ENCODE results near the gene ICAM1. TPM values are rescaled to one million over a fixed set of nuclear protein-coding genes. Genes with fewer than 3 reads are reported as not detected.

ICAM1 gene
- total RNA-seq, 4 donors from 2014 or later = 8.8 to 33.0 (median 19.6) TPM

- no peak for ATAC-seq
- Histone ChIP-seq H3K4me3 (peak overlapping the region in 1 of 2 donors; percentile 46), H3K27me3 (peaks cover 100% of the 10 kb centered on the region), H3K4me1 (peaks cover 0 to 85% (median 50%) of the 10 kb centered on the region in 3 donors), H3K9me3 (no peaks in the 10 kb centered on the region), H3K36me3 (no peaks in the 10 kb centered on the region), H3K27ac (no peak overlapping the region)
- 5 to 21% methylated on average over 7 to 15 of the region's 56 CpGs for whole genome bisulfite sequencing, 2 donors (ENCODE audit: low coverage in 1 of 2)
- TF ChIP-seq POLR2AphosphoS5 (IDR thresholded peaks at IDR 0.05) (no peak), EP300 (IDR thresholded peaks at IDR 0.05) (no peak)
Observed at GRCh38 chr19:10292789-10293636, 22.1 kb downstream of the ICAM1 start.

- ATAC-seq = no peak
- Histone ChIP-seq H3K27me3 (peaks cover 100% of the 10 kb centered on the region), H3K9me3 (no peaks in the 10 kb centered on the region), H3K4me3 (no peak overlapping the region), H3K4me1 (peaks cover 0 to 77% (median 48%) of the 10 kb centered on the region in 3 donors), H3K27ac (no peak overlapping the region), H3K36me3 (no peaks in the 10 kb centered on the region)
- 13% methylated on average over 3 of the region's 49 CpGs; no CpG with 5 or more reads in 1 of the 2 donors for WGBS, 2 donors (ENCODE audit: low coverage in 1 of 2)
- TF ChIP-seq POLR2AphosphoS5 (IDR thresholded peaks at IDR 0.05) (no peak), EP300 (IDR thresholded peaks at IDR 0.05) (no peak), CTCF (IDR thresholded peaks at IDR 0.05) (no peak), POLR2A (IDR thresholded peaks at IDR 0.05) (no peak)
Observed at GRCh38 chr19:10293637-10294367, 22.9 kb downstream of the ICAM1 start.

GRCh38 chr19:10294368-10294697 lies 23.4 kb downstream of the ICAM1 start:
- 0% methylated on average over 2 of the region's 25 CpGs; no CpG with 5 or more reads in 1 of the 2 donors for WGBS, 2 donors (ENCODE audit: low coverage in 1 of 2)
- Histone ChIP-seq H3K27me3 (peaks cover 99% of the 10 kb centered on the region), H3K4me1 (peaks cover 0 to 72% (median 42%) of the 10 kb centered on the region in 3 donors)

GRCh38 chr19:10295305-10295846 lies 24.5 kb downstream of the ICAM1 start:
- WGBS, 2 donors (ENCODE audit: low coverage in 1 of 2) = 0% methylated on average over 1 to 6 of the region's 48 CpGs
- Histone ChIP-seq H3K9me3 (no peaks in the 10 kb centered on the region), H3K27me3 (peaks cover 99% of the 10 kb centered on the region), H3K4me3 (peak overlapping the region in 1 of 2 donors; percentile 32), H3K27ac (no peak overlapping the region), H3K36me3 (no peaks in the 10 kb centered on the region), H3K4me1 (peaks cover 0 to 61% (median 32%) of the 10 kb centered on the region in 3 donors)
- TF ChIP-seq CTCF (IDR thresholded peaks at IDR 0.05) (no peak), POLR2A (IDR thresholded peaks at IDR 0.05) (no peak), EP300 (IDR thresholded peaks at IDR 0.05) (no peak), POLR2AphosphoS5 (IDR thresholded peaks at IDR 0.05) (no peak)
- ATAC-seq = no peak

More at GRCh38 chr19:10294368-10294697, 23.4 kb downstream of the ICAM1 start:
- Histone ChIP-seq H3K36me3 (no peaks in the 10 kb centered on the region), H3K9me3 (no peaks in the 10 kb centered on the region), H3K27ac (no peak overlapping the region), H3K4me3 (no peak overlapping the region)
- no peak for TF ChIP-seq EP300 (IDR thresholded peaks at IDR 0.05)
- no peak for TF ChIP-seq POLR2A (IDR thresholded peaks at IDR 0.05)
- no peak for TF ChIP-seq CTCF (IDR thresholded peaks at IDR 0.05)
- no peak for TF ChIP-seq POLR2AphosphoS5 (IDR thresholded peaks at IDR 0.05)
- ATAC-seq = no peak

- TF ChIP-seq POLR2AphosphoS5 (IDR thresholded peaks at IDR 0.05) (no peak), POLR2A (IDR thresholded peaks at IDR 0.05) (no peak), EP300 (IDR thresholded peaks at IDR 0.05) (no peak), CTCF (IDR thresholded peaks at IDR 0.05) (no peak)
- ATAC-seq = no peak
- Histone ChIP-seq H3K27ac (no peak overlapping the region), H3K4me1 (peaks cover 0 to 55% (median 26%) of the 10 kb centered on the region in 3 donors), H3K9me3 (no peaks in the 10 kb centered on the region), H3K4me3 (peak overlapping the region in 1 of 2 donors; percentile 32), H3K27me3 (peaks cover 97% of the 10 kb centered on the region), H3K36me3 (no peaks in the 10 kb centered on the region)
- WGBS, 2 donors (ENCODE audit: low coverage in 1 of 2) = 0% methylated on average over 1 to 5 of the region's 58 CpGs
Observed at GRCh38 chr19:10295847-10296591, 25.1 kb downstream of the ICAM1 start.
